Muscle of leg (tissue), 11 donors: Measurements from ENCODE around the gene LGR6. TPM values are rescaled to one million over a fixed set of nuclear protein-coding genes. Genes with fewer than 3 reads are reported as not detected.

ENCODE experiments used
- DNase-seq: peaks from one replicate; pipeline ENCODE4 v3.0.0; 2013
- H3K27ac ChIP-seq: one replicate; pipeline ENCODE4 v1.5.1; 2013; ENCODE audit warnings: mild to moderate bottlenecking, low read length, control low read depth
- H3K27me3 ChIP-seq: one replicate; pipeline ENCODE4 v1.6.1; 2013; ENCODE audit warnings: low read length; ENCODE audit not compliant: control insufficient read depth, insufficient read depth
- H3K36me3 ChIP-seq: one replicate; pipeline ENCODE4 v1.6.1; 2013; ENCODE audit warnings: low read length; ENCODE audit not compliant: control insufficient read depth, insufficient read depth
- H3K4me1 ChIP-seq: one replicate; pipeline ENCODE4 v1.6.1; 2013; ENCODE audit warnings: low read length; ENCODE audit not compliant: control insufficient read depth, insufficient read depth
- H3K4me3 ChIP-seq: one replicate; pipeline ENCODE4 v1.5.1; 2013; ENCODE audit warnings: low read length, control low read depth
- H3K9me3 ChIP-seq: replicated peaks from 2 replicates; pipeline ENCODE4 v1.6.1; 2013; ENCODE audit warnings: low read depth, low read length; ENCODE audit not compliant: control insufficient read depth
- WGBS: methylation state at CpG from one replicate; pipeline ENCODE4 v1.1.5; 2013; ENCODE audit warnings: missing lambda C conversion rate; ENCODE audit not compliant: insufficient coverage; 5-methylcytosine and 5-hydroxymethylcytosine counted together
- polyA plus RNA-seq, 8 donors: library from polyadenylated mRNA; unstranded; fragments of 120-200 nt; gene quantifications; one replicate each; pipeline versions ENCODE4 v1.2.1 to v1.2.3, GENCODE V29; 2013; ENCODE audit warnings: inconsistent platforms in 1 of 8, low replicate concordance in 1 of 8; ENCODE audit not compliant: insufficient read length in 8 of 8, insufficient read depth in 1 of 8
- total RNA-seq: library from RNA; stranded (reverse); fragments of 120-200 nt; gene quantifications from one replicate; pipeline ENCODE4 v1.2.4, GENCODE V29; 2013

The LGR6 gene
- total and polyA plus RNA-seq, 9 donors: 0.09 to 4.2 (median 0.31) TPM

DNA sequence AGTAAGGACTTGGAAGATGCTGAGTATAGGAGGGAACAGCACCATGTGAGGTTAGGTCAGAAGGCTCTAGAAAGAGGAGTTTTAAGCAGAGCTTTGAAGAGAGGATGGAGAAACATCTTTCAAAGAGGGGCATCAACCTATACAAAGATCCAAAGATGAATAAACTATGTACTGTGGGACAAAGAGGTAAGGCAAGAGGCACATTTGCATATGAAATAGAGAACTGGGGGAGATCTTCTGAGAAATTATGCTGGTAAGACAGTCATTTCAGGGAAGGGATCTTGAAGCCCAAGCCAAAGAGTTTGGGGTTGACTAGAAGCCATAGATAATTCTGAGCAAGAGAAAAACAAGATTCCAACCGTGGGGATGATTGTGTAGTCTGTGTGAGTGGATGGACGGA is 70.0 kb downstream of the LGR6 start:
- Histone ChIP-seq H3K27me3 (peaks cover 33% of the 10 kb centered on the region), H3K4me3 (no peak overlapping the region), H3K9me3 (no peaks in the 10 kb centered on the region), H3K27ac (no peak overlapping the region), H3K4me1 (no peaks in the 10 kb centered on the region), H3K36me3 (no peaks in the 10 kb centered on the region)
- no CpG with 5 or more reads among the region's 2 CpGs for WGBS
- no peak for DNase-seq

DNA sequence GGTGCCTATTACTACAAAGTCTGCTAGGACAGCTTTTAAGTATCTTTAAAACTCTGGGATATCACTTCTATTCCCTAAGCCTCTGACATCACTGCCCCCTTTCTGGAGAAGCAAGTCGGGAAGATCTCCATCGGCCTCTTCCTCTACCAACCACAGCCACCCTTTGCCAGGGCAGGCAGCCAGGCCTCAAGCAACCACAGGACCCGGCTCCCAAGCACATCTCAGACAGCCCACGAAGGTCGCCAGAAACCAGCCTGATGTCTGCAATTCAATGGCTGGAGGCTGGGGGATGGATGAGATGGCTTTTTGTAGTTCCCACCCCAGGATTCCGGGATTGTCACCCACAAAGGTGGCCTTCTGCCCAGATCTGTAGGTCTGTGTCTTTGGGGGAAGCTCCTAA is 70.7 kb downstream of the LGR6 start:
- Histone ChIP-seq H3K27me3 (peaks cover 33% of the 10 kb centered on the region), H3K9me3 (no peaks in the 10 kb centered on the region), H3K4me1 (no peaks in the 10 kb centered on the region), H3K36me3 (no peaks in the 10 kb centered on the region), H3K27ac (no peak overlapping the region), H3K4me3 (no peak overlapping the region)
- WGBS: 60% methylated on average over 1 of the region's 6 CpGs
- DNase-seq: no peak

DNA sequence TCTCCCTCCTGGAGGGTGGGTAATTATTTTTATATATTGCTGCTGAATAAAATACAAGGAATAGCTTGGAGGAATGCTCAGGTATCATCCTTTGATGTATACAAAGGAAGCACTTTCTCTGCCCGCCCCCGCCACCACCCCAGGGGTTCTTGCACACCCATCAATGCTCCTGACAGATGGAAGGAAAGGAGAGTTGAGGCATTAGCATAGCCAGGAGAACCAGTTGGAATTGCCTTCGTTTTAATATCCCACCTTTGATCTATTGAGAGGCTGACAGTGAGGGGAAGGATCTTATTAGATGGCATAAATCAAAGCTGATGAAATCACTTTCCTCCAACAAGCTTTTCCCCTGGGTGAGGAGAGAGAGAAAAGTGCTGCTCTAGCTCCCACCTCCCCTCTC is 71.1 kb downstream of the LGR6 start:
- H3K36me3 ChIP-seq: no peaks in the 10 kb centered on the region
- no peaks in the 10 kb centered on the region for H3K9me3 ChIP-seq
- H3K4me1 ChIP-seq: no peaks in the 10 kb centered on the region
- no peak for DNase-seq
- peaks cover 31% of the 10 kb centered on the region for H3K27me3 ChIP-seq
- no peak overlapping the region for H3K4me3 ChIP-seq
- H3K27ac ChIP-seq: no peak overlapping the region
- no CpG with 5 or more reads among the region's 3 CpGs for WGBS

DNA sequence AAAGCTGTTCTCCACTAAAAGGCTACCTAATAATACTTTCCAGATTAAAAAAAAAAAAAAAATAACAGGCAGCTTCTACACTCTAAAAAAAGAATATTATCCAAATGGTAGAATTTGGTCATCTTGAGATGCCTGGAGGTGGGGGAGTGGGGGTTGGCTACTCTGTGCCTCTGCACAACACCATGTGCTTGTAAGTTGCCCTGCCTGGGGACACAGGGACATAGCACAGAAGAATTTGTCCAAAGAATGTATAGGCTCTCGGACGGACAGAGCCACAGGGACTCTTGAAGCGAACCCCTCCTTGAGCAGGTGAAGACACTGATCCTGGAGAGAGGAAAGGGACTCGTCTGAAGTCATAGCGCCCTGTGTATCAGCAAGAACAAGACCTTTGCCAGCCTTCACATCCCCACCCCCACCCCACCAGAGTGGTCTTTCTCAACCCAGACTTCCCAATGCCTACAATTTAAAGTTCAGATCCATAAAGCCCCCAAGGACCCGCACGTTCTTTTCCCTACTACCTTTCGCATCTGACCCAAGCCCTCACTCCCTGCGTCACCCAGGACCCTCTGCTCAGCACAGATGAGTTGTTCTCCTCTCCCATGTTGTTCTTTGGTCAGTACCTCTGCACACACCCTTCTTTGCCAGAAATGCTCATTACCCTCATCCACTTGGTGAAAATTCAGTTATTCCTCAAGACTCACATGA is 72.6 kb downstream of the LGR6 start:
- H3K9me3 ChIP-seq: no peaks in the 10 kb centered on the region
- H3K4me1 ChIP-seq: no peaks in the 10 kb centered on the region
- H3K36me3 ChIP-seq: no peaks in the 10 kb centered on the region
- no peak overlapping the region for H3K4me3 ChIP-seq
- DNase-seq: no peak
- H3K27me3 ChIP-seq: peaks cover 36% of the 10 kb centered on the region
- no peak overlapping the region for H3K27ac ChIP-seq
- WGBS: 89% methylated on average over 4 of the region's 9 CpGs

DNA sequence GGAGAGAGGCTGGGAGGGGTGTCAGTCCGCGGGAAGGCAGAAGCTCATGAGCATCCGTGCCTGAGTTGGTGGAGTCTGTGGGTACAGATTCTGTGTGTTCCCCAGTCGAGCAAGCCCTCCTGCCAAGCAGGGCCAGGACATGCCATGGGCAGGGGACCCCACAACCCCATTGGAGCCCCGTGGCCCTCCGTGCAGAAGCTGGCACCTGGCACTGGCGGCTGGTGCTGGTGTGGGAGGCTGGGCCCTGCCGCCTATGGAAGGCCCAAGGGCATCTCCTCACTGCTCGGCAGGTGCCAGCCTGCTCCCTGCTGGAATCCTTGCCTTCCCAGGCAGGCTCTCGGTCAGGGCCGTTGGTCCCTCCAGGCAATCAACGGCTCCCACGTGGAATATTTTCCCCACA is 74.4 kb downstream of the LGR6 start:
- H3K36me3 ChIP-seq: no peaks in the 10 kb centered on the region
- 77% methylated on average over 9 of the region's 13 CpGs for WGBS
- H3K9me3 ChIP-seq: no peaks in the 10 kb centered on the region
- no peaks in the 10 kb centered on the region for H3K4me1 ChIP-seq
- no peak overlapping the region for H3K4me3 ChIP-seq
- no peak for DNase-seq
- H3K27me3 ChIP-seq: peaks cover 37% of the 10 kb centered on the region
- H3K27ac ChIP-seq: no peak overlapping the region

DNA sequence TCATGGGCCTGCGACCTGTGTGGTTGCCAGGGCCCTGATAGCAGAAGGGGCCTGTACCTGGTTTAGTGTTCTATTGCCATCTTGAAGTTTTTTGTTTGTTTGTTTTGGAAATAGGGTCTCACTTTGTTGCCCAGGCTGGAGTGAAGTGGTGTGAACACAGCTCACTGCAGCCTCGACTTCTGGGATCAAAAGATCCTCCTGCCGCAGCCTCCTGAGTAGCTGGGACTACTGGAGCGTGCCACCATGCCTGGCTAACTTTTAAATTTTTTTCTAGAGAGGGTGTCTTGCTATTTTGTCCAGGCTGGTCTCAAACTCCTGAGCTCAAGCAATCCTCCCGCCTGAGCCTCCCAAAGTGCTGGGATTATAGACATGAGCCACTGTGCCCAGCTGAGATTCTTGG is 75.2 kb downstream of the LGR6 start:
- H3K27ac ChIP-seq: no peak overlapping the region
- H3K9me3 ChIP-seq: no peaks in the 10 kb centered on the region
- 80% methylated on average over 5 of the region's 5 CpGs for WGBS
- H3K27me3 ChIP-seq: peaks cover 34% of the 10 kb centered on the region
- no peaks in the 10 kb centered on the region for H3K36me3 ChIP-seq
- H3K4me3 ChIP-seq: no peak overlapping the region
- no peak for DNase-seq
- H3K4me1 ChIP-seq: no peaks in the 10 kb centered on the region

DNA sequence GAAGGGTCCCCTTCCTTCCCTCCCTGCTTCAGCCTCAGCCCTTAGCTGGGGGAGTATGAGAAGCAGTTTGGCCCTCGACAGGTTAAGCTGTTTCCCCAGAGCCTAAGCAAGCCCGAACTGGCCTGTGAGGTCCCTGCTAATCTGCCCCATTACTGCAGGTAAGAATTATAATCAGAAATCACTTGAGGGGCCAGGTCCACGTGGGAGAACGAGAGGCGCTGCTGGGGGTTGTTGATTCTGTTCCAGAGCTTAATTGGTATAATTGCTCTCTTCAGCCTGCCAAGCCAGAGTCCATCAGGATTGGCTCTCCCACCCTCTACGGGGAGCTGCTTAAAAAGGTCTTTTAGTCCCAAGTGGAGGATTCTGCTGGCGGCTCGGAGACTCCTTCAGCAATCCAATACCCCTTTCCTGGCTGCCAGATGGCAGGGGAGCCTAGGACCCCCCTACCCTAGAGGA is 77.3 kb downstream of the LGR6 start:
- H3K27me3 ChIP-seq: peaks cover 18% of the 10 kb centered on the region
- whole genome bisulfite sequencing: 30% methylated on average over 4 of the region's 8 CpGs
- no peak overlapping the region for H3K27ac ChIP-seq

DNA sequence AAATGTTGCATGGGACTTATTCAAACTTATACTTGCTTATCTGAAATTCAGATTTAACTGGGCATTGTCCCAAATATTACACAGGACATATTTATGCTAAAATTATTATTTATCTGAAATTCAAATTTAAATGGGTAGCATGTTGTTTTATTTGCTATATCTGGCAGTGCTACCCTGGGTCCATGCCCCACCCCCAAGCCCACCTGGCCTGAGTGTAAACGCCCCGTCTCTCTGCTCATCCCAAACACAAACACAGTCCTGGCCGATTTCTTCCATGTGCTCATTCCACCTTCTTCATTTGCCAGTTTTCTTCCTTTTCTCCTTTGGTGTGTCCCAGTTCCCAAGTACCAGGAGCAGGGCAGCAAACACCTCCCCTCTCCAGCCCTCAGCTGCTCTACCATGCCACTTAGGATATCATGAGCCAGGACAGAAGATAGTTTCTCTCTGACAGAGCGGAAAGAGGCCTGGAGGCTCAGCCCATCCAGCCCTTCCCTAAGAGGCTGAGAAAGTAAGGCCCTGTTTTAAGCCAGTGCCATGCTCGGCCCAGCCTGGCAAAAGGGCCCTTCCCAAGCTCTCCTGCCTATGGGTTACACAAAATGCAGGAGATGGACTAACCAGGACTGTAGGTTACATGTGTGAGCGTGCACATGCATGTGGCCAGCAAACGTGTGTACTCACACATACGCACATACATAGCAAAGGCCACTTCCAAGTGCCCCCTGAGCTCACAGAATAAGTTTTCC is 78.7 kb downstream of the LGR6 start:
- H3K4me3 ChIP-seq: no peak overlapping the region
- H3K36me3 ChIP-seq: no peaks in the 10 kb centered on the region
- H3K9me3 ChIP-seq: no peaks in the 10 kb centered on the region
- whole genome bisulfite sequencing: 75% methylated on average over 7 of the region's 8 CpGs
- H3K27ac ChIP-seq: no peak overlapping the region
- DNase-seq: no peak
- H3K27me3 ChIP-seq: peaks cover 9% of the 10 kb centered on the region
- no peaks in the 10 kb centered on the region for H3K4me1 ChIP-seq

More for the DNA sequence above, 77.3 kb downstream of the LGR6 start:
- Histone ChIP-seq H3K36me3 (no peaks in the 10 kb centered on the region), H3K4me3 (no peak overlapping the region), H3K9me3 (no peaks in the 10 kb centered on the region), H3K4me1 (no peaks in the 10 kb centered on the region)
- DNase-seq: no peak

DNA sequence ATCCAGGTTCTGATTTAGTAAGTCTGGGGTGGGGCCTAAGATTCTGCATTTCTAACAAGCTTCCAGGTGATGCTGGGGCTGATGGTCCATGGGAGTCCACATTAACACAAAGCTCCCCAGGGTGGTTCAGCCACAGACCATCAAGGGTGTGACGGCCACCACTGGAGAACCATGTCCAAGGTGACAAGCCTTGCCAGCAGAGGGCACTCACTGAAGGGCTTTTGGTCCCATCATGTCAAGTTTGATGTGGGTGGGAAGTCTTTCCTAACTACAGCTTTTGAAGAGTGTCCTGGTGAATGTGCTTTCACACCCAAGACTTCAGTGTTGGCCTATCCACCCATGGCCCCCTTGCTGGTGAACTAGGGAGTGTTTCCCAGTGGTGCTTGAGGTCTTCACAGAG is 81.0 kb downstream of the LGR6 start:
- no peak for DNase-seq
- WGBS: 60% methylated on average over 1 of the region's 1 CpG
- no peaks in the 10 kb centered on the region for H3K9me3 ChIP-seq
- no peak overlapping the region for H3K27ac ChIP-seq
- no peaks in the 10 kb centered on the region for H3K36me3 ChIP-seq
- H3K27me3 ChIP-seq: peaks cover 13% of the 10 kb centered on the region
- H3K4me3 ChIP-seq: no peak overlapping the region
- no peaks in the 10 kb centered on the region for H3K4me1 ChIP-seq

DNA sequence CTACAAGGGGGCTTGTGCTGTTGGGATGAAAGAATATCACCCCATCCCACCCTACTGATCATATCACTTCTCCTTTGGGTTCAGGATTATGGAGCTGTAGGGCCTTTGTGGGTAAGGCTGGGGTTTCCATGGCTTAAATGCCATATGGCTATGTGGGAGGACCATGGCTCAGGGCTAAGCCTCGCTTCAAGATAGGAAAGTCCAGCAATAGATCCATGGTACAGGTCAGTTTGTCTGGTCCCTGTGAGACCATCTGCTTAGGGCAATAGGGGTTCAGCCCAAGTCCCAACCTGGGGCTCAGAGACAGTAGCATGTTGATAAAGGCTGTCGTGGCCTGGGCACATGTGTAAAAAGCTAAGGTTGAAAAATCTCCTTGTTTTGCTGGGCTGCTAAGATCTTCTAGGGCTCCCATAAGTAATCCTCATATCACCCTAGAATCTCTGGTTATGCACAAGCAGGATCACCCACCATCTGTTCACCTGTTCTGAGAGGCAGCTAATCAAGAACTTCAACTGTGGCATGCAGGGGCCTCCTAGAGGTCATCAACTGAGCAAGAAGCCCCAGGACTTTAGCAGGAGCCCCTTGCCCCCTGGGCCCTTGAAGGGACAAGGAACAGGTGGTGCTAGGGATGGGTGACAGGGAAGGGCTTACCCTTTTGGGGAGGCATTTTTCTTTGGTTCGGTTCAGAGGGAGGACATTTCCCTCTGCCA is 81.6 kb downstream of the LGR6 start:
- 100% methylated on average over 1 of the region's 3 CpGs for WGBS
- no peaks in the 10 kb centered on the region for H3K9me3 ChIP-seq

More for the DNA sequence above, 81.6 kb downstream of the LGR6 start:
- Histone ChIP-seq H3K4me1 (no peaks in the 10 kb centered on the region), H3K4me3 (no peak overlapping the region), H3K27me3 (peaks cover 13% of the 10 kb centered on the region), H3K36me3 (no peaks in the 10 kb centered on the region), H3K27ac (no peak overlapping the region)
- no peak for DNase-seq
